NCI-H146 (cell line): ENCODE measurements around the gene NEK3.
"Not testable (repeated sequence)": the region's sequence is repeated elsewhere in the genome, so short reads cannot be mapped to it uniquely, and the experiment has no call there.

Experiments
- DNase-seq: peaks from one replicate; lab custom pipeline; 2025; lab: John Stamatoyannopoulos, UW

Gene NEK3

GRCh38 chr13:52159159-52159982 is at the start of gene NEK3:
Gene NEK3, minus strand, starts transcription at chr13:52159597. Its CDS starts 3,406 bp downstream, at chr13:52156191.
- DNase-seq: peak; percentile 58

GRCh38 chr13:52208384-52208783 is 49.0 kb upstream of the NEK3 start:
- not testable (repeated sequence) for DNase-seq

GRCh38 chr13:52207896-52208295 is 48.5 kb upstream of the NEK3 start:
- DNase-seq: not testable (repeated sequence)

GRCh38 chr13:52207337-52207736 is 47.9 kb upstream of the NEK3 start:
- DNase-seq: not testable (repeated sequence)

- not testable (repeated sequence) for DNase-seq
Observed at GRCh38 chr13:52204546-52204945, 45.1 kb upstream of the NEK3 start.

- not testable (repeated sequence) for DNase-seq
Observed at GRCh38 chr13:52203864-52204263, 44.5 kb upstream of the NEK3 start.

GRCh38 chr13:52202506-52202905 is 43.1 kb upstream of the NEK3 start:
- not testable (repeated sequence) for DNase-seq

- DNase-seq: peak; percentile 48
Observed at GRCh38 chr13:52201439-52202193, 42.2 kb upstream of the NEK3 start.

- peak; percentile 44 for DNase-seq
Observed at GRCh38 chr13:52195401-52195837, 36.0 kb upstream of the NEK3 start.

GRCh38 chr13:52194184-52194868 is 34.9 kb upstream of the NEK3 start:
- DNase-seq: peak; percentile 85

- peak; percentile 16 for DNase-seq
Observed at GRCh38 chr13:52193587-52194183, 34.3 kb upstream of the NEK3 start.

GRCh38 chr13:52187424-52188187 is 28.2 kb upstream of the NEK3 start:
- DNase-seq: not testable (repeated sequence)

GRCh38 chr13:52187029-52187423 is 27.6 kb upstream of the NEK3 start:
- DNase-seq: no peak

GRCh38 chr13:52181316-52181954 is 22.0 kb upstream of the NEK3 start:
- not testable (repeated sequence) for DNase-seq

- no peak for DNase-seq
Observed at GRCh38 chr13:52179925-52180324, 20.5 kb upstream of the NEK3 start.

- DNase-seq: no peak
Observed at GRCh38 chr13:52177276-52177675, 17.9 kb upstream of the NEK3 start.

- not testable (repeated sequence) for DNase-seq
Observed at GRCh38 chr13:52173970-52174369, 14.6 kb upstream of the NEK3 start.

- no peak for DNase-seq
Observed at GRCh38 chr13:52173373-52173772, 14.0 kb upstream of the NEK3 start.

- DNase-seq: not testable (repeated sequence)
Observed at GRCh38 chr13:52171686-52172085, 12.3 kb upstream of the NEK3 start.

GRCh38 chr13:52170828-52171391 is 11.5 kb upstream of the NEK3 start:
- not testable (repeated sequence) for DNase-seq
